NCI-H460 (cell line): Measurements from ENCODE around the gene PLCG1. TPM values are rescaled to one million over a fixed set of nuclear protein-coding genes. Genes with fewer than 3 reads are reported as not detected.

Source experiments
- DNase-seq: peaks from one replicate; pipeline ENCODE4 v3.0.0-alpha.2; 2016; ENCODE audit warnings: low read depth; ENCODE audit errors: extremely low read depth
- total RNA-seq: library from RNA; depleted of rRNA; stranded (reverse); fragments of >200 nt; shearing (Covaris generic); gene quantifications from 2 replicates; pipeline ENCODE4 v1.2.3, GENCODE V29; 2014

PLCG1 gene
- total RNA-seq, 1 experiment from 2014 or later, result 16.4 TPM

- DNase-seq, result no peak
These were observed 27.9 kb downstream of the PLCG1 start for GRCh38 chr20:41165001-41165882.

- no peak for DNase-seq
These were observed 29.1 kb downstream of the PLCG1 start for GRCh38 chr20:41166201-41167117.

DNA sequence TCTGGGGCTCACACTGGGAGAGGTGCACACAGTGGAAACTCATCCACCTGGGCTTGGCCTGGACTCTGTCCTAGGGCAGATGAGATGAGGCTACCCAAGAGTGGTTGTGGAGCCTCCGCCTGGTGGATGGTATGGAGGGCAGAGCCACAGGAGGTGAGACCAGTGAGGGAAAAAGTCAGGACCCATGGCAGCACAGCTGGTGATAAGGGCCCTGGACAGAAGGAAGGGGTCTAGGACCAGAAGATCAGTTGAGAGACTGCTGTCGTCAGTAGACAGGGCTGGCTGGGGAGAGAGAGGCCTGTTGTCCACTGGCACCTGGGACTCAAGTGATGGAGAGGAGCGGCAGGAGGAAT is 29.8 kb downstream of the PLCG1 start:
- DNase-seq, result no peak

- no peak for DNase-seq
These were observed 30.3 kb downstream of the PLCG1 start for GRCh38 chr20:41167481-41168253.

DNA sequence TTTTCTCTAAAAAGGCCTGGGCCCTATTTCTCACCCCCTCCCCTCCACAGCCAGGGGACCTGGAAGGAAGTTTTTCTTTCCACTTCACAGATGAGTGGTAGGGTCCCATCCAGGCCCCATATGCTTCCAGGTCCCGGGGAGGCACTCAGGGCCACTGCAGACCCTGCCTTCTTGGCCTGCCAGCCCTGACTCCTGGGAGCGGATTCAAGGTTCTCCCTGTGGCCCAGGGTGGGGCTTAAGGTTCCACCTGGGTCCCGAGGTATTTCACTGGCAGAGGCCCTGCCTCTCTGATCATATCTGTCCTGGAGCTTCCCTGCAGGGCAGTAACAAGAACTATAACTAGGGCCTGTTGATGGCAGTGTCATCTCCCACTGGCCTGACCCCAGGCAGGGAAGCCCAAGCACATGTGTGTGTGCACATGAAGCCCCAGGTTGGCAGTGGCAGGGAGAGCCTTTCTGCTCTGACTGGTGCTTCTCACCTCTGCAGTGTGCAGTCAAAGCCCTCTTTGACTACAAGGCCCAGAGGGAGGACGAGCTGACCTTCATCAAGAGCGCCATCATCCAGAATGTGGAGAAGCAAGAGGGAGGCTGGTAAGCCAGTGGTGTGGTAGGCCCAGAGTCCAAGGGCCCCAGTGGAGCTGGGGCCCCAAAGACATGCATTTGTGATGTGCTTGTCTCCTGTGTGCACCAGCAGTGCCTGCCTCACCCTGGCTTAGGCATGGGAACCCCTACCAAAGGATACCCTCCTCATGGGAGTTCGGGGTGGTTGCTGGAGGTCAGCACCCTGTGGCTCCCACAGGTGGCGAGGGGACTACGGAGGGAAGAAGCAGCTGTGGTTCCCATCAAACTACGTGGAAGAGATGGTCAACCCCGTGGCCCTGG is 31.2 kb downstream of the PLCG1 start:
- DNase-seq, result no peak

DNA sequence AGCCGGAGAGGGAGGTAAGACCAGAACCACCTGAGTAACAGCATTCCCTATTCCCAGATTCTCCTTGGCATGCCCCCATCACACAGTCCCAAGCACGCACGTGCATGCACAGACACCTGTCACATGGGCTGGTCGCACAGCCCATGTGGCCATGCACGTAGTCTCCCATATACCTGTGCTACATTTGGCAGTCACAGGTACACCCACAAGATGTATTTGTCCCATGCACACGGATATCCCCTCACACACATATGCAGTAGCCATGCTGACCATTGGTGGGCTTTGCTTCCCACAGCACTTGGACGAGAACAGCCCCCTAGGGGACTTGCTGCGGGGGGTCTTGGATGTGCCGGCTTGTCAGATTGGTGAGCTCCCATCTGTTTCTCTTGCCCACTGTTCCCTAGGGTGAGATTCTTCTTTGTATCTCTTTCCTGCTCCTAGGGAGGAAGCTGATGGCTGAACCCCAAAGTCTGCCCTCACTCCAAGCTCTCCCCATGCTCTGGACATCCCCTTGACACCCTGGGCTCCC is 31.9 kb downstream of the PLCG1 start:
- no peak for DNase-seq

DNA sequence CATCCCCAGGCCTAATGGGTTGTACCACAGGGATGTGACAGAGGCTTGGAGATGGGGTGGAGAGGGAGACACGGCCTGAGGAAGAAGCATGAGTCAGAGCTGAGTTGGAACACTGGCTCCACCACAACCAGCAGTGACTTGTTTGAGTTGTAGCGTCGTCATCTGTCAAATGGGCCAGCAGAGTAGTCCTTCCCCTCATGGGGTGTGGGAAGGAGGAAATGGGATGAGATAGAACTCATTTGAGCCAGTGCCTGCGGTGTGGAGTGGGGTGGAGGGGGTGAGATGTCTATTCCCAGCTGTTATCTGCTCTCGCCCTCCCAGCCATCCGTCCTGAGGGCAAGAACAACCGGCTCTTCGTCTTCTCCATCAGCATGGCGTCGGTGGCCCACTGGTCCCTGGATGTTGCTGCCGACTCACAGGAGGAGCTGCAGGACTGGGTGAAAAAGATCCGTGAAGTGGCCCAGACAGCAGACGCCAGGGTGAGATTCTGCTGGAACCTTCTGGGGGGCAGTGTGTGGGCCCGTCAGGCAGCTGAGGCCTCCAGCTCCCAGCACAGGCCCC is 32.5 kb downstream of the PLCG1 start:
- DNase-seq, result no peak

- DNase-seq, result no peak
These were observed 33.2 kb downstream of the PLCG1 start for GRCh38 chr20:41170386-41171105.

GRCh38 chr20:41171736-41172295 is 34.5 kb downstream of the PLCG1 start:
- no peak for DNase-seq

GRCh38 chr20:41172296-41173140 is 35.2 kb downstream of the PLCG1 start:
- DNase-seq, result no peak

DNA sequence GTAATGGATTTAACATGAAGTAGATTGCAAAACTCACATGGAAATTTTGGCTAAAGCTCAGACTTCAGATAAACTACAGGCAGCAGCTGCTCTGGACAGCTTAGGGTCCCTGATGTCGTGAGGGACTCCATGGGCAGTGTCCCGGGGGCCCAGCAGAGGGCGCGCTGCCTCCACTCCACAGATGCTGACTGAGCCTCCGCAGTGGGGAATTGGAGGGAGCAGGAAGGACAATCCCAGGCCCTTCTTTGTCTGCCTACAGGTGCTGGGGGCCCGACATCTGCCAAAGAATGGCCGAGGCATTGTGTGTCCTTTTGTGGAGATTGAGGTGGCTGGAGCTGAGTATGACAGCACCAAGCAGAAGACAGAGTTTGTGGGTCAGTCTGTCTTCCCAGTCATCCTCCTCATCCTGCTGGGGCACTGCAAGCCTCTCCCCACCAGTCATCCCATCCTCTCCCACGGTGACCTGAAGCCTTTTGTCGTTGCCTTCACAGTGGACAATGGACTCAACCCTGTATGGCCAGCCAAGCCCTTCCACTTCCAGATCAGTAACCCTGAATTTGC is 35.9 kb downstream of the PLCG1 start:
- DNase-seq, result peak; percentile 53

DNA sequence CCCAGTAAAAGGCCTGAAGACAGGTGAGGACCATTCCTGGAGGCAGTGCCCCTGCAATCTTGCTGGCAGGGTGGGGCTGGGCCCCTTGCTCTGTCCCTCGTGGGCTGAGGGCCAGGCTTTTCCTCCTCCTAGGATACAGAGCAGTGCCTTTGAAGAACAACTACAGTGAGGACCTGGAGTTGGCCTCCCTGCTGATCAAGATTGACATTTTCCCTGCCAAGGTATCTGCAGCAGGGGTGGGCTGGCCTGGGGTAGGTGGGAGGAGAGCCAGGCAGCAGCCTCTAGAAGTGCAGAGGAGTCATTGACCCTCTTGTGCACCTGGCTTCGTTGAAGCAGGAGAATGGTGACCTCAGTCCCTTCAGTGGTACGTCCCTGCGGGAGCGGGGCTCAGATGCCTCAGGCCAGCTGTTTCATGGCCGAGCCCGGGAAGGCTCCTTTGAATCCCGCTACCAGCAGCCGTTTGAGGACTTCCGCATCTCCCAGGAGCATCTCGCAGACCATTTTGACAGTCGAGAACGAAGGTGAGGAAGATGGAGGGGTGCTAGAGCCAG is 36.5 kb downstream of the PLCG1 start:
- no peak for DNase-seq

DNA sequence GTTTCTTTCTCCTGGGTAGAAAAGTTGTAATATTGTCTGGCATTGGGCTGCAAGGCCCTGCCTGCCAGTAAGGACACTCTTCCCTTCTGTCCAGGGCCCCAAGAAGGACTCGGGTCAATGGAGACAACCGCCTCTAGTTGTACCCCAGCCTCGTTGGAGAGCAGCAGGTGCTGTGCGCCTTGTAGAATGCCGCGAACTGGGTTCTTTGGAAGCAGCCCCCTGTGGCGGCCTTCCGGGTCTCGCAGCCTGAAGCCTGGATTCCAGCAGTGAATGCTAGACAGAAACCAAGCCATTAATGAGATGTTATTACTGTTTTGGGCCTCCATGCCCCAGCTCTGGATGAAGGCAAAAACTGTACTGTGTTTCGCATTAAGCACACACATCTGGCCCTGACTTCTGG is 37.0 kb downstream of the PLCG1 start:
- DNase-seq, result no peak

DNA sequence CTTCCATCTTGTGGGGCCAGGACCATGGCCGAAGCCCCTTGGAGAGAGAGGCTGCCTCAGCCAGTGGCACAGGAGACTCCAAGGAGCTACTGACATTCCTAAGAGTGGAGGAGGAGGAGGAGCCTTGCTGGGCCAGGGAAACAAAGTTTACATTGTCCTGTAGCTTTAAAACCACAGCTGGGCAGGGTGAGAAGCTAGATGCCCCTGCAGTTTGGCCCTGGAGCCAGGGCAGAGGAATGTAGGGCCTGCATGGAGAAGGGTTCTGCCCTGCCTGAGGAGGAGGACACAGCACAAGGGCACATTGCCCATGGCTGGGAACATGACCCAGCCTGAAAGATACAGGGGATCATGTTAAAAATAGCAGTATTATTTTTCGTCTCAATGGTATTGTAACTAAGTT is 37.4 kb downstream of the PLCG1 start:
- no peak for DNase-seq

DNA sequence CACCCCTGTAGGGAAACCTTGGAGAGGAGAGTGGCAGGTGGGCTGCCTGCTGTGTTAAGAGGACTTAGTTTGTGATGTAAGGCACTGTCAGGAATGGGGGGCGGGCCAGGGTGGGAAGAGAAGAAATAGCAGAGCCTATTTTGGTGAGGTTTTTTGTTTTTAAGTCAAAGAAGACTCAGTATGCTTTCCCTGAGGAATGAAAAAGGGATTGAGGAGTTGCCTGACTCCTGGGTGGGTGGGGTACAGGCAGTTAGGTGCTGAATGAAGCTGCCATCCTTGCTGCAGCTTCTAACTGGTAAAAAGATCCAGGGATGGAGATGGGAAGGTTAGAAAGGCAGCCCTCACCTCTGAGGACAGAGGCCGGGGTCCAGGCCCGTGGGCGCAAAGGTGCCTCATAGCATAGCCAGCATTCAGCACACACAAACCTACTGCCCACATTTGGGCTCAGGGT is 37.9 kb downstream of the PLCG1 start:
- no peak for DNase-seq

GRCh38 chr20:41175727-41176330 is 38.5 kb downstream of the PLCG1 start:
- DNase-seq, result no peak
